ENCODE results near the gene IWS1. TPM values are rescaled to one million over a fixed set of nuclear protein-coding genes. Genes with fewer than 3 reads are reported as not detected.

IWS1 gene
- total RNA-seq, 1 donor: 36.6 TPM

DNA sequence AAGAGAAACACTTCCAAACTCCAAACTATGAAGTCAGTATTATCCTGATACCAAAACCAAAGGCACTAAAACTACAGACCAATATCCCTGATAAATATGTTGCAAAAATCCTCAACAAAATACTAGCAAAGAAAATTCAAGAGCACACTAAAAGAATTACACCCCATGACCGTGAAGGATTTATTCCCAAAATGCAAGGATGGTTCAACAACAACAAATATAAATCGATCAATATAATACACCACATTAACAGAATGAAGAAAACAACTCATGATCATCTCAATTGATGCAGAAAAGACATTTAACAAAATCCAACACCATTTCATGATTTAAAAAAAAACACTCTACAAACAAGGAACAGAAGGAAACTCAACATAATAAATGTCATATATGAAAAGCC lies 50.5 kb downstream of the IWS1 start:
- TF ChIP-seq CTCF (IDR thresholded peaks at IDR 0.05; ENCODE audit: extremely low read depth, low read depth, low read length): no peak
- H3K36me3 ChIP-seq (ENCODE audit: insufficient read depth, low read length): peaks cover 10% of the 10 kb centered on the region
- no peak overlapping the region for H3K27ac ChIP-seq (ENCODE audit: low read depth, low read length)
- H3K4me3 ChIP-seq (ENCODE audit: insufficient read depth, low read length): no peak overlapping the region
- no peak for DNase-seq (ENCODE audit: insufficient read length, low spot score, missing footprints)
- H3K4me1 ChIP-seq (ENCODE audit: insufficient read depth, low read length): no peaks in the 10 kb centered on the region
- H4K20me1 ChIP-seq (ENCODE audit: insufficient read depth, low read length): no peaks in the 10 kb centered on the region
- H3K27me3 ChIP-seq (ENCODE audit: insufficient read depth, low read length): no peaks in the 10 kb centered on the region
- no peaks in the 10 kb centered on the region for H3K9me3 ChIP-seq (ENCODE audit: low read depth, low read length)
- no peak overlapping the region for H2AFZ ChIP-seq (ENCODE audit: low read length)
- no peaks in the 10 kb centered on the region for H3K79me2 ChIP-seq (ENCODE audit: insufficient read depth, low read length)
- H3K4me2 ChIP-seq (ENCODE audit: insufficient read depth, low read length): no peak overlapping the region

GRCh38 chr2:127472268-127472667 lies 54.0 kb downstream of the IWS1 start:
- Histone ChIP-seq H4K20me1 (ENCODE audit: insufficient read depth, low read length) (no peaks in the 10 kb centered on the region), H3K9me3 (ENCODE audit: low read depth, low read length) (no peaks in the 10 kb centered on the region), H3K27me3 (ENCODE audit: insufficient read depth, low read length) (no peaks in the 10 kb centered on the region), H3K4me2 (ENCODE audit: insufficient read depth, low read length) (no peak overlapping the region), H3K27ac (ENCODE audit: low read depth, low read length) (no peak overlapping the region), H3K4me1 (ENCODE audit: insufficient read depth, low read length) (no peaks in the 10 kb centered on the region), H3K36me3 (ENCODE audit: insufficient read depth, low read length) (no peaks in the 10 kb centered on the region), H2AFZ (ENCODE audit: low read length) (no peak overlapping the region), H3K4me3 (ENCODE audit: insufficient read depth, low read length) (no peak overlapping the region), H3K79me2 (ENCODE audit: insufficient read depth, low read length) (no peaks in the 10 kb centered on the region)
- no peak for DNase-seq (ENCODE audit: insufficient read length, low spot score, missing footprints)
- TF ChIP-seq CTCF (IDR thresholded peaks at IDR 0.05; ENCODE audit: extremely low read depth, low read depth, low read length): no peak

- DNase-seq (ENCODE audit: insufficient read length, low spot score, missing footprints): no peak
- no peaks in the 10 kb centered on the region for H3K79me2 ChIP-seq (ENCODE audit: insufficient read depth, low read length)
- no peak overlapping the region for H3K27ac ChIP-seq (ENCODE audit: low read depth, low read length)
- no peaks in the 10 kb centered on the region for H3K9me3 ChIP-seq (ENCODE audit: low read depth, low read length)
- no peak overlapping the region for H2AFZ ChIP-seq (ENCODE audit: low read length)
- no peaks in the 10 kb centered on the region for H3K27me3 ChIP-seq (ENCODE audit: insufficient read depth, low read length)
- H3K4me2 ChIP-seq (ENCODE audit: insufficient read depth, low read length): no peak overlapping the region
- no peaks in the 10 kb centered on the region for H4K20me1 ChIP-seq (ENCODE audit: insufficient read depth, low read length)
- TF ChIP-seq CTCF (IDR thresholded peaks at IDR 0.05; ENCODE audit: extremely low read depth, low read depth, low read length): no peak
- no peaks in the 10 kb centered on the region for H3K4me1 ChIP-seq (ENCODE audit: insufficient read depth, low read length)
- H3K36me3 ChIP-seq (ENCODE audit: insufficient read depth, low read length): no peaks in the 10 kb centered on the region
- no peak overlapping the region for H3K4me3 ChIP-seq (ENCODE audit: insufficient read depth, low read length)
Measured at GRCh38 chr2:127471286-127471988, 54.9 kb downstream of the IWS1 start.

GRCh38 chr2:127469974-127470373 lies 56.3 kb downstream of the IWS1 start:
- Histone ChIP-seq H3K4me3 (ENCODE audit: insufficient read depth, low read length) (no peak overlapping the region), H3K36me3 (ENCODE audit: insufficient read depth, low read length) (no peaks in the 10 kb centered on the region), H2AFZ (ENCODE audit: low read length) (no peak overlapping the region), H3K27me3 (ENCODE audit: insufficient read depth, low read length) (no peaks in the 10 kb centered on the region), H4K20me1 (ENCODE audit: insufficient read depth, low read length) (no peaks in the 10 kb centered on the region), H3K4me2 (ENCODE audit: insufficient read depth, low read length) (no peak overlapping the region), H3K4me1 (ENCODE audit: insufficient read depth, low read length) (no peaks in the 10 kb centered on the region), H3K9me3 (ENCODE audit: low read depth, low read length) (no peaks in the 10 kb centered on the region), H3K79me2 (ENCODE audit: insufficient read depth, low read length) (no peaks in the 10 kb centered on the region), H3K27ac (ENCODE audit: low read depth, low read length) (no peak overlapping the region)
- TF ChIP-seq CTCF (IDR thresholded peaks at IDR 0.05; ENCODE audit: extremely low read depth, low read depth, low read length): no peak
- no peak for DNase-seq (ENCODE audit: insufficient read length, low spot score, missing footprints)
